ENCODE data around the gene ISG20.
A peak's percentile ranks its signal among the peaks of the same experiment; 100 is the strongest.

ISG20 gene

GRCh38 chr15:88693191-88693590 lies 54.4 kb downstream of the ISG20 start:
- DNase-seq, result no peak

- DNase-seq, result no peak
Observed at GRCh38 chr15:88695101-88695500, 56.3 kb downstream of the ISG20 start.

GRCh38 chr15:88695691-88696251 lies 57.0 kb downstream of the ISG20 start:
- no peak for DNase-seq

- no peak for DNase-seq
Observed at GRCh38 chr15:88696254-88696653, 57.4 kb downstream of the ISG20 start.

- no peak for DNase-seq
Observed at GRCh38 chr15:88697276-88697675, 58.5 kb downstream of the ISG20 start.

GRCh38 chr15:88699861-88700260 lies 61.0 kb downstream of the ISG20 start:
- DNase-seq, result no peak

GRCh38 chr15:88700716-88701115 lies 61.9 kb downstream of the ISG20 start:
- DNase-seq, result no peak

- peak; percentile 30 for DNase-seq
Observed at GRCh38 chr15:88701561-88702095, 62.8 kb downstream of the ISG20 start.

GRCh38 chr15:88702983-88703382 lies 64.2 kb downstream of the ISG20 start:
- DNase-seq, result no peak

- no peak for DNase-seq
Observed at GRCh38 chr15:88703533-88703932, 64.7 kb downstream of the ISG20 start.

- DNase-seq, result peak; percentile 46
Observed at GRCh38 chr15:88704791-88705768, 66.3 kb downstream of the ISG20 start.

GRCh38 chr15:88705769-88706165 lies 67.0 kb downstream of the ISG20 start:
- DNase-seq, result no peak
